Activated CD8-positive, alpha-beta memory T cell treated with anti-CD3 and anti-CD28 coated beads for 36 hours (primary cell): ENCODE data around the gene ELAPOR2. TPM values are rescaled to one million over a fixed set of nuclear protein-coding genes. Genes with fewer than 3 reads are reported as not detected.
"Not testable (repeated sequence)": the region's sequence is repeated elsewhere in the genome, so short reads cannot be mapped to it uniquely, and the experiment has no call there.

Source experiments
- CTCF ChIA-PET: fragments of 350-600 bp; sonication (Branson Sonifier 250); formaldehyde crosslinking; loops from one replicate; lab custom pipeline; 2021; ENCODE audit warnings: antibody characterized with exemption; lab: Charles Lee
- POLR2A ChIA-PET: fragments of 350-600 bp; sonication (Branson Sonifier 250); formaldehyde crosslinking; loops from one replicate; lab custom pipeline; 2021; ENCODE audit warnings: antibody characterized with exemption; lab: Charles Lee
- total RNA-seq, 2 experiments: library from RNA; stranded (reverse); gene quantifications; one replicate each; pipeline ENCODE4 v1.2.3, GENCODE V29; 2021

The ELAPOR2 gene
- total RNA-seq, 2 experiments from 2014 or later = 2.3 to 2.7 TPM

- POLR2A ChIA-PET = no interaction called here
Measured at GRCh38 chr7:87048839-87049238, 10.6 kb downstream of the ELAPOR2 start.

DNA sequence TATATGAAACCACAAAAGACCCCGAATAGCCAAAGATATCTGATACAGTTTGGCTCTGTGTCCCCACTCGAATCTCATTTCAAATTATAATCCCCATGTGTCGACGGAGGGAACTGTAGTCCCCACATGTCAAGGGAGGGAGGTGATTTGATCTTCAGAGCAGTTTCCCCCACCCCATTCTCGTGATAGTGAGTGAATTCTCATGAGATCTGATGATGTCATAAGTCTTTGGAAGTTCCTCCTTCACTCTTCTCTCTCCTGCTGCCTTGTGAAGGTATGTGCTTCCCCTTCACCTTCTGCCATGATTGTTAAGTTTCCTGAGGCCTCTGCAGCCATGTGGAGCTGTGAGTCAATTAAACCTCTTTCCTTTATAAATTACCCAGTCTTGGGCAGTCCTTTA is 13.0 kb downstream of the ELAPOR2 start:
- ChIA-PET POLR2A (no interaction called here), CTCF (no interaction called here)

More at GRCh38 chr7:87048839-87049238, 10.6 kb downstream of the ELAPOR2 start:
- CTCF ChIA-PET = no interaction called here

GRCh38 chr7:87044713-87045112 is 14.7 kb downstream of the ELAPOR2 start:
- POLR2A ChIA-PET, CTCF ChIA-PET: not testable (repeated sequence)

- CTCF ChIA-PET, POLR2A ChIA-PET: not testable (repeated sequence)
Measured at GRCh38 chr7:87041586-87041985, 17.9 kb downstream of the ELAPOR2 start.

- POLR2A ChIA-PET, CTCF ChIA-PET: not testable (repeated sequence)
Measured at GRCh38 chr7:87039691-87040299, 19.7 kb downstream of the ELAPOR2 start.

DNA sequence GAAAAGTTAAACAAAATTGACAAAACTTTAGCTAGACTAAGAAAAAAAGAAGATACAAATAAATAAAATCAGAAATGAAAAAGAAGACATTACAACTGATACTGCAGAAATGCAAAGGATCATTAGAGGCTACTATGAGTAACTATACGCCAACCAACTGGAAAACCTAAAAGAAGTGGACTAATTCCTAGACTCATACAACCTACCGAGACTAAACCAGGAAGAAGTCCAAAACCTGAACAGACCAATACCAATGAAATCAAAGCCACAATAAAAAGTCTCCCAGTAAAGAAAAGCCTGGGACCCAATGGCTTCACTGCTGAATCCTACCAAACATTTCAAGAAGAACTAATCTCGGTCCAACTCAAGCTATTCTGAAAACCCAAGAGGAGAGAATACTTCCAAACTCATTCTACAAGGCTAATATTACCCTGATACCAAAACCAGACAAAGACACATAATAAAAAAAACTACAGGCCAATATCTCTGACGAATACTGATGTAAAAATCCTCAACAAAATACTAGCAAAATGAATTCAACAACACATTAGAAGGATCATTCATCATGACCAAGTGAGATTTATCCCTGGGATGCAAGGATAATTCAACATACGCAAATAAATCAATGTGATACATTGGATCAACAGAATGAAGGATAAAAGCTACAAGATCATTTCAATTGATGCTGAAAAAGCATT is 20.3 kb downstream of the ELAPOR2 start:
- CTCF ChIA-PET = no interaction called here
- POLR2A ChIA-PET = no interaction called here

- ChIA-PET CTCF (no interaction called here), POLR2A (no interaction called here)
Measured at GRCh38 chr7:87036985-87037384, 22.5 kb downstream of the ELAPOR2 start.

DNA sequence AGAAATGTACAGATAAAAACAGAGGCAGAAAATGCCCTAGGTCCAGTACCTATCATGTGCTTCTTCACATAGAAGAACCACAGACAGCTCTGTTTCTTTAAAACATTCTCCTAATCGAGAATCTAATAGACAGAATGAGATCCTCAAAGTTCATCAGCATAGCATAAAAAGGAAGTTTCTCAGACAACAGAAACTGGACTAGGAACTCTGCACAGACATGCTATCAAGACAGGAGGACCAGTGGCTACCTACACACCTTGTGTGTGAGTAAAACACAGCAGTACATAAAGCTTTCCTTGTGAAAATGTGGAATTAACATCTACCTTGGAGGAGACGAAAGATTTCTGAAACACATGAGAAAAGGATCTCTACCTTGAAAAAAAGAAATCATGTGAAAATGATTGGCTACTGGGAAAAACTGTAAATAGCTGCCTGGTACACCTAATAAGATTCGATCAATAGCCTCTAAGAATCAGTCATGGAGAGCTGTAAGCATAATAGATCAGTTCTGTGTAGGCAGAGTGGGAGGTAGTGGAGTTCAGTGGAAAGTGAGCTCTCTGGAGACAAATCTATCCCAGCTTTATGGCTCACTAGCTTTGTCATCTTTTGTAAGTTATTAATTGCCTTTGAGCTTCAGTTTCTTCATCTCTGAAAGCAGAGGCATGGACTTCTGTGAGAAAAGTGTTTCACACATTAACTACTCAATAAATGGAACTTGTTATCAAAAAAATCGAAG is 26.7 kb downstream of the ELAPOR2 start:
- POLR2A ChIA-PET = no interaction called here
- CTCF ChIA-PET = no interaction called here

DNA sequence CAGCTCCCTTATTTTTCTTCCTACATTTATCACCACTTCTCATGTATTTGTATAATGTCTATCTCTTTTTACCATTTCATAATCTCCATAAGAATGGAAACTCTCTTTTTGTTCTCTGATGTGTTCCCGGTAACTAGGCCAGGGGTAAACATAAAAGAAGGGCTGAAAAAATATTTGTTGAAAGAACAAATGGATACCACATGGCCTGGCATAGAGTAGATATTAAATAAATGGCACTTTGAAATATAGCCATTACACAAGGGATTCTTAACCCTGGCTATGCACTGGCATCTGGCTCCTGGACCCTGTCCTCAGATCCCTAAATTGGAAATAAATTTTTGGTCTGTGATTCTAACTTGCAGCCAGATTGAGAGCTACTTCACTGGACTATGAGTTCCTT is 30.4 kb downstream of the ELAPOR2 start:
- POLR2A ChIA-PET = no interaction called here
- CTCF ChIA-PET = no interaction called here

DNA sequence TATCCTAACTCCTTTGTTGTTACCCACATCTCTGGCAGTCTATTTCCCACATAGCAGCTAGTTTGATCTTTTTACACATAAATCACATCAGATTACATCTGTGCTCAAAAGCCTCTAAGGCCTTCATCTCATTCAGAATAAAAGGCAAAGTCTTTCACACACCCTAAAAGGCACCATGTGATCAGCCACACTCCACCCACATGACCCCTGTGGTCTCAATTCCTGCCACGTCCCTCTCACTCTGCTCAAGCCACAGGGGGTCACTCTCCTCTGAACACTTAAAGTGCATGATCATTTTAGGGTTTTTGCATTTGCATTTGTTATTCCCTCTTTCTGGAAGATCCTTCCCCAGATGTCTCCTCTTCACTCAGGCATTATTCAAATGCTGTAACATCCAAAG is 30.8 kb downstream of the ELAPOR2 start:
- CTCF ChIA-PET = interaction anchor here (0.9 kb wide), 1 partner anchor 209 kb away, joined by 3 read pairs; no protein-coding TSS in a partner anchor
- POLR2A ChIA-PET = no interaction called here

DNA sequence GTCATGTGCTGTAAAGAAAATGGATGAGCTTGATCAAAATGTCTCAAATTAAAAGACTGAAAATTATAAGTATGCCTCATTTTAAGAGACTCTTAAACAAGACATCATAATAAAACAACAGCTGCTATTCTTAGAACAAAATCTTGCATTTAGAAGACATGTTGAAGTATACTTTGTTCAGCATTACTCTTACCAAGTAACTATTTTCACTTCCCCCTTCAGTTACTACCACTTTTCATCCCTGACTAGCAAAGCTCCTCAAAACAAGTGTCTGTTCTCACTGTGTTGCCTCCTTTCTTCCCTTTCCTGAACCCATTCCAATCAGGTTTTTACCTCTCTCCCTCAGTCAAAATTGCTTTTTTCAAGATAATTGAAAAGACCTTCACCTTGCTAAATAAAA is 31.6 kb downstream of the ELAPOR2 start:
- POLR2A ChIA-PET = no interaction called here
- CTCF ChIA-PET = interaction anchor here (0.9 kb wide), 1 partner anchor 210 kb away, joined by 3 read pairs; no protein-coding TSS in a partner anchor

DNA sequence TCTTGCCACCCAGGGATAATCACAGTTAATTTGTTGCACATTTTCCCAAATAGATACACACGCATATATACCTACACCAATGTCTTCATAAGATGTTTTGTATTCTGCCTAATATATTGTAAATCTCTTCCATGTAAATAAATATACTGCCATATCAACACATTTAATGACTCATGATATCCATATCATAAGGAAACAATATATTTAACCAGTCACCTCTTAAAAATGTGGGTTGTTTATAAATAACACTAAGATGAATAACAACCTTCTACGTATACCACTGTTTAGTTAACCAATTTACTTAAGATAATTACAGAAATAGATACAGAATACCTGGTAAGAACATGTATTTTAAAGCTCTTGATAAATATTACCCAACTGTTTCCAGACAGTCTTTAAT is 38.2 kb downstream of the ELAPOR2 start:
- CTCF ChIA-PET = no interaction called here
- POLR2A ChIA-PET = no interaction called here

GRCh38 chr7:87016606-87017005 is 42.8 kb downstream of the ELAPOR2 start:
- CTCF ChIA-PET = no interaction called here

GRCh38 chr7:87013840-87014190 is 45.6 kb downstream of the ELAPOR2 start:
- ChIA-PET POLR2A (no interaction called here), CTCF (no interaction called here)

More at GRCh38 chr7:87016606-87017005, 42.8 kb downstream of the ELAPOR2 start:
- POLR2A ChIA-PET = no interaction called here

GRCh38 chr7:87013136-87013839 is 46.2 kb downstream of the ELAPOR2 start:
- POLR2A ChIA-PET = no interaction called here

More at GRCh38 chr7:87013136-87013839, 46.2 kb downstream of the ELAPOR2 start:
- CTCF ChIA-PET = interaction anchor here (1.0 kb wide), 1 partner anchor 34 kb away, joined by 3 read pairs; no protein-coding TSS in a partner anchor

Other genes starting within 250 kb of the ELAPOR2 start
- 10 to 100 TPM; 68.0 to 69.3 TPM for gene DMTF1, start 92.8 kb upstream of the ELAPOR2 start, total RNA-seq
- gene TMEM243, start 160.1 kb upstream of the ELAPOR2 start, total RNA-seq = 10 to 100 TPM; 70.1 to 72.9 TPM